ENCODE results near the gene FBXO39.

- no peak for TF ChIP-seq POLR2A (IDR thresholded peaks at IDR 0.05)
- no peak for TF ChIP-seq CTCF (IDR thresholded peaks at IDR 0.05)
Measured at GRCh38 chr17:6755731-6756184, 20.3 kb upstream of the FBXO39 start, which contains the start of gene XAF1.
